ENCODE results near the gene MVB12B. TPM values are rescaled to one million over a fixed set of nuclear protein-coding genes. Genes with fewer than 3 reads are reported as not detected.

The MVB12B gene
- total RNA-seq, 6 experiments from 2014 or later, result 7.2 to 16.2 (median 9.1) TPM

- Histone ChIP-seq H3K27ac (no peak overlapping the region), H3K36me3 (peaks cover 0 to 10% (median 1%) of the 10 kb centered on the region in 4 donors), H3K4me3 (no peak overlapping the region), H3K9me3 (no peaks in the 10 kb centered on the region), H3K4me1 (peaks cover 0 to 40% (median 8%) of the 10 kb centered on the region in 4 donors), H3K27me3 (no peaks in the 10 kb centered on the region)
- peak in 2 of 4 donors; percentile 10 to 55 for ATAC-seq
- 32% methylated on average over 2 of the region's 6 CpGs for WGBS (ENCODE audit: insufficient coverage, low coverage, low lambda C conversion rate, missing lambda C conversion rate)
- no peak for TF ChIP-seq POLR2A (IDR thresholded peaks at IDR 0.05)
- TF ChIP-seq CTCF (IDR thresholded peaks at IDR 0.05), result no peak
- DNase-seq, result peak in 1 of 3 donors; percentile 42
- intact Hi-C loops (cut with DNase I), result loop anchor here in 1 of 2 donors (10.0 kb wide), 1 partner anchor 89 kb away; no protein-coding TSS in a partner anchor
Measured at GRCh38 chr9:126393876-126394275, 67.2 kb downstream of the MVB12B start.

GRCh38 chr9:126394802-126395201 is 68.2 kb downstream of the MVB12B start:
- ATAC-seq (no peak), DNase-seq (peak in 1 of 3 donors; percentile 37)
- Histone ChIP-seq H3K27ac (no peak overlapping the region), H3K9me3 (no peaks in the 10 kb centered on the region), H3K36me3 (peaks cover 0 to 12% (median 2%) of the 10 kb centered on the region in 4 donors), H3K4me3 (no peak overlapping the region), H3K27me3 (no peaks in the 10 kb centered on the region), H3K4me1 (peaks cover 0 to 40% (median 8%) of the 10 kb centered on the region in 4 donors)
- intact Hi-C loops (cut with DNase I), result loop anchor here in 1 of 2 donors (10.0 kb wide), 1 partner anchor 90 kb away; no protein-coding TSS in a partner anchor
- WGBS (ENCODE audit: insufficient coverage, low coverage, low lambda C conversion rate, missing lambda C conversion rate), result 91% methylated on average over 8 of the region's 9 CpGs
- TF ChIP-seq POLR2A (IDR thresholded peaks at IDR 0.05) (no peak), CTCF (IDR thresholded peaks at IDR 0.05) (no peak)

- peak in 1 of 3 donors; percentile 73 for DNase-seq
- H3K27ac ChIP-seq, result no peak overlapping the region
- H3K4me3 ChIP-seq, result no peak overlapping the region
- WGBS (ENCODE audit: insufficient coverage, low coverage, low lambda C conversion rate, missing lambda C conversion rate), result 48% methylated on average over 6 of the region's 7 CpGs
- H3K9me3 ChIP-seq, result no peaks in the 10 kb centered on the region
- TF ChIP-seq POLR2A (IDR thresholded peaks at IDR 0.05) (no peak), CTCF (IDR thresholded peaks at IDR 0.05) (no peak)
- H3K27me3 ChIP-seq, result no peaks in the 10 kb centered on the region
- intact Hi-C loops (cut with DNase I), result loop anchor here in 1 of 2 donors (10.0 kb wide), 1 partner anchor 91 kb away; no protein-coding TSS in a partner anchor
- peaks cover 0 to 40% (median 8%) of the 10 kb centered on the region in 4 donors for H3K4me1 ChIP-seq
- peak; percentile 49 to 70 (median 64) for ATAC-seq
- peaks cover 0 to 12% (median 2%) of the 10 kb centered on the region in 4 donors for H3K36me3 ChIP-seq
Measured at GRCh38 chr9:126395439-126396212, 69.0 kb downstream of the MVB12B start.

- Histone ChIP-seq H3K4me3 (no peak overlapping the region), H3K27me3 (no peaks in the 10 kb centered on the region), H3K27ac (no peak overlapping the region), H3K4me1 (peaks cover 0 to 34% (median 8%) of the 10 kb centered on the region in 4 donors), H3K9me3 (no peaks in the 10 kb centered on the region), H3K36me3 (peaks cover 0 to 12% (median 2%) of the 10 kb centered on the region in 4 donors)
- no peak for TF ChIP-seq POLR2A (IDR thresholded peaks at IDR 0.05)
- no peak for TF ChIP-seq CTCF (IDR thresholded peaks at IDR 0.05)
- intact Hi-C loops (cut with DNase I), result loop anchor here in 1 of 2 donors (10.0 kb wide), 1 partner anchor 92 kb away; no protein-coding TSS in a partner anchor
- ATAC-seq (no peak), DNase-seq (no peak)
- 64% methylated on average over 4 of the region's 5 CpGs for whole genome bisulfite sequencing (ENCODE audit: insufficient coverage, low coverage, low lambda C conversion rate, missing lambda C conversion rate)
Measured at GRCh38 chr9:126397056-126397455, 70.4 kb downstream of the MVB12B start.
